Ishikawa (cell line): Measurements from ENCODE around the gene FABP6.

Source experiments
- CEBPB ChIP-seq: IDR thresholded peaks from 2 replicates; pipeline ENCODE4 v1.6.1; 2012
- CREB1 ChIP-seq: IDR thresholded peaks from 2 replicates; pipeline ENCODE4 v1.6.1; 2012; ENCODE audit warnings: low read depth
- EGR1 ChIP-seq: IDR thresholded peaks from 2 replicates; pipeline ENCODE4 v1.6.1; 2012
- EP300 ChIP-seq: IDR thresholded peaks from 2 replicates; pipeline ENCODE4 v1.6.1; 2012; ENCODE audit warnings: borderline replicate concordance
- FOXM1 ChIP-seq: IDR thresholded peaks from 2 replicates; pipeline ENCODE4 v1.6.1; 2012; ENCODE audit warnings: low read depth, borderline replicate concordance
- NFIC ChIP-seq: IDR thresholded peaks from 2 replicates; pipeline ENCODE4 v1.6.1; 2012
- RAD21 ChIP-seq: IDR thresholded peaks from 2 replicates; pipeline ENCODE4 v1.6.1; 2012; ENCODE audit warnings: low read depth
- TAF1 ChIP-seq: IDR thresholded peaks from 2 replicates; pipeline ENCODE4 v1.6.1; 2012; ENCODE audit warnings: low read depth, mild to moderate bottlenecking
- TCF12 ChIP-seq: IDR thresholded peaks from 2 replicates; pipeline ENCODE4 v1.6.1; 2012; ENCODE audit warnings: low read depth
- TEAD4 ChIP-seq: IDR thresholded peaks from 2 replicates; pipeline ENCODE4 v1.6.1; 2012
- YY1 ChIP-seq: IDR thresholded peaks from 2 replicates; pipeline ENCODE4 v1.6.1; 2012; ENCODE audit warnings: low read depth
- ZBTB7A ChIP-seq: IDR thresholded peaks from 2 replicates; pipeline ENCODE4 v1.6.1; 2012; ENCODE audit warnings: low read depth
- TF ChIP-seq, protein P1 (sequence below): IDR thresholded peaks from 2 replicates; pipeline ENCODE4 v1.6.1; 2012; ENCODE audit warnings: low read depth, mild to moderate bottlenecking
- TF ChIP-seq, protein P2 (sequence below): IDR thresholded peaks from 2 replicates; pipeline ENCODE4 v1.6.1; 2012
- TF ChIP-seq, protein P3 (sequence below): IDR thresholded peaks from 2 replicates; pipeline ENCODE4 v1.6.1; 2012

FABP6 gene

DNA sequence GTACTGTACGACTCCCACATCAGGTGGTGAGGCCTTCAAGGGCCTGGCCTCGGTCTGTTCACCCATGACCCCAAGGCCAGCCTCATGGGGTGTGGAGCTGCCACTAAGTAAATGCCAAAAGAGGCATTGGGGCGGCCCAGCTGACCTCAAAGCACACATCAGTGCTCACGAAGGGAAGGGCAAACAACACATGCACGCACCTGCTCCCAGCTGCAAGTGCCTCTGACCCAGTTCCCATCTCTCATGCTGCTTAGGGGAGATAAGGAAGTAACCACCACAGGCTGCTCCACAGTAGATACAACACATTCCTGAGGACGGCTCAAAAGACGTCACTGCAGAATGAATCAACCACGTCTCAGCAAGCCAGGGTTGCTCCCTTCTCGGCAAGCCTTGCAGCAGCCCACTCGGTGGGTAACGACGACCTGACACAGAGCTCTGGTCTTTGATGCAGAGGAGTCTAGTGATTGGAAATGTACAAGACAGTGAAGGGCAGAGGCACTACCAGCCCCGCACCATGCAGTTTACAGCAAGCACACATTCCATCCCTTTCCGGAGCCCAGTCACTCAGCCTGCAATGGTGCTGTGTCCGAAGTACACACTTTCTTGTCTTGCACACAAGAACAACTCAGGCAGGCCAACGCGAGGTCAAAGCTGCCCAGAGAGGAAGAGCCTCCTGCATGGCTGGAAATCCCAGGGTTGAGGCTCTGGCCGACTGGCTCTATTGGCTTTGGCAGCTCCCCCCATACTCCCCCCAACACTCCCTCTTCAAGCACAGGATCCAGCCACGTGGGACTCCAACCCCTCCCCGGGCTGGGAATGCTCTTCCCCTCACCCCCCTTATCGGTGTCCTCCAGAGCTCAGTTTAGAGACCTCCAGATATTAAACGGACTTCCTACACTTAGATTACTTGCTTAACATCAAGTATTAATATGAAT lies 31.8 kb downstream of the FABP6 start:
- no peak for TF ChIP-seq ZBTB7A
- TF ChIP-seq, protein P1, sequence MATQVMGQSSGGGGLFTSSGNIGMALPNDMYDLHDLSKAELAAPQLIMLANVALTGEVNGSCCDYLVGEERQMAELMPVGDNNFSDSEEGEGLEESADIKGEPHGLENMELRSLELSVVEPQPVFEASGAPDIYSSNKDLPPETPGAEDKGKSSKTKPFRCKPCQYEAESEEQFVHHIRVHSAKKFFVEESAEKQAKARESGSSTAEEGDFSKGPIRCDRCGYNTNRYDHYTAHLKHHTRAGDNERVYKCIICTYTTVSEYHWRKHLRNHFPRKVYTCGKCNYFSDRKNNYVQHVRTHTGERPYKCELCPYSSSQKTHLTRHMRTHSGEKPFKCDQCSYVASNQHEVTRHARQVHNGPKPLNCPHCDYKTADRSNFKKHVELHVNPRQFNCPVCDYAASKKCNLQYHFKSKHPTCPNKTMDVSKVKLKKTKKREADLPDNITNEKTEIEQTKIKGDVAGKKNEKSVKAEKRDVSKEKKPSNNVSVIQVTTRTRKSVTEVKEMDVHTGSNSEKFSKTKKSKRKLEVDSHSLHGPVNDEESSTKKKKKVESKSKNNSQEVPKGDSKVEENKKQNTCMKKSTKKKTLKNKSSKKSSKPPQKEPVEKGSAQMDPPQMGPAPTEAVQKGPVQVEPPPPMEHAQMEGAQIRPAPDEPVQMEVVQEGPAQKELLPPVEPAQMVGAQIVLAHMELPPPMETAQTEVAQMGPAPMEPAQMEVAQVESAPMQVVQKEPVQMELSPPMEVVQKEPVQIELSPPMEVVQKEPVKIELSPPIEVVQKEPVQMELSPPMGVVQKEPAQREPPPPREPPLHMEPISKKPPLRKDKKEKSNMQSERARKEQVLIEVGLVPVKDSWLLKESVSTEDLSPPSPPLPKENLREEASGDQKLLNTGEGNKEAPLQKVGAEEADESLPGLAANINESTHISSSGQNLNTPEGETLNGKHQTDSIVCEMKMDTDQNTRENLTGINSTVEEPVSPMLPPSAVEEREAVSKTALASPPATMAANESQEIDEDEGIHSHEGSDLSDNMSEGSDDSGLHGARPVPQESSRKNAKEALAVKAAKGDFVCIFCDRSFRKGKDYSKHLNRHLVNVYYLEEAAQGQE: no peak
- no peak for TF ChIP-seq CREB1
- TF ChIP-seq RAD21: no peak
- TF ChIP-seq TAF1: no peak
- TF ChIP-seq CEBPB: no peak
- no peak for TF ChIP-seq EGR1
- TF ChIP-seq, protein P2, sequence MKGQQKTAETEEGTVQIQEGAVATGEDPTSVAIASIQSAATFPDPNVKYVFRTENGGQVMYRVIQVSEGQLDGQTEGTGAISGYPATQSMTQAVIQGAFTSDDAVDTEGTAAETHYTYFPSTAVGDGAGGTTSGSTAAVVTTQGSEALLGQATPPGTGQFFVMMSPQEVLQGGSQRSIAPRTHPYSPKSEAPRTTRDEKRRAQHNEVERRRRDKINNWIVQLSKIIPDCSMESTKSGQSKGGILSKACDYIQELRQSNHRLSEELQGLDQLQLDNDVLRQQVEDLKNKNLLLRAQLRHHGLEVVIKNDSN: no peak
- TF ChIP-seq TCF12: no peak
- TF ChIP-seq EP300: no peak
- TF ChIP-seq YY1: no peak
- TF ChIP-seq TEAD4: no peak
- TF ChIP-seq, protein P3, sequence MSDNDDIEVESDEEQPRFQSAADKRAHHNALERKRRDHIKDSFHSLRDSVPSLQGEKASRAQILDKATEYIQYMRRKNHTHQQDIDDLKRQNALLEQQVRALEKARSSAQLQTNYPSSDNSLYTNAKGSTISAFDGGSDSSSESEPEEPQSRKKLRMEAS: no peak
- no peak for TF ChIP-seq FOXM1
- TF ChIP-seq NFIC: no peak

DNA sequence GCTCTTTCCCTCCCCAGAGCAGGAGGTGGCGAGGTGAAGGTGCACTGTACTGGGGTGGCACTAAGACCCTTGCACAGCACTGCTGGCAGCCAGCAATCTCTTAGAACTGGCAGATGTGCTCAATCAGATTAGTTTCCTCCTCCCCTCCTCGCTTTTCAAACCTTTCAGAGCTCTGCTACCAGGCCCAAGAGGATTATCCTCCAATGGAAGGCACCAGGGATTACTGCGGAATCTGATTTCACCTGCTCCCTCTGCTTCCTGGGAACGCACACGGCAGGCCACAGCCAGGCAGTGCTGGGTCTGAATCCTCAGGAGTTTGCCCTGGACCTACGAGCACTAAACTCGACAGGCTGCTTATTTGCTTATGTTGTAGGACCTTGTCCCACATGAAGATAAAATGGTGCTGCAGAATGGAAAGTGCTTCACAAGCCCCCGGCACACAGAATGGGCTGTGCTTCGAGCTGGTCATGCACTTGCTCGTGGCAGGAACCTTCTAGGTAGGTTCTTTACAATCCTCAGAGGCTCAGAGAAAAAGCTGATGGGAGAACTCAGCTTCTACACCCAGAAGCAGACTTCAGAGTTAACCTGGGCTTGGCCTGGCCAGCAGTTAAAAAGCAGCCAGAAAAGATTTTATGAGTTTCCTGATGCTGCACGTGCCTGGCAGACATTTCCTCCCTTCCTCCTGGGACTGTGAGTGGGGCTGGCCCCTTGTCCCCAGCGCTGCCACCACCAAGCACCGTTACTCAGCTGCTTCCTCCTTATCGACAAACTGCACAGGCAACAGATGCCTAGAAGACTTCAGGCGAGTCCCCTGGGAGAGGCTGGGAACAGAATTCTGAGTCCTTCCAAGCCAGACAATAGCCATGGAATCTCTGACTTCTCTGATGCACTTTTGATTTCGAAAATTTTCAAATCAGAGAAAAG lies 33.1 kb downstream of the FABP6 start:
- no peak for TF ChIP-seq EGR1
- TF ChIP-seq YY1: no peak
- TF ChIP-seq CREB1: no peak
- no peak for TF ChIP-seq TEAD4
- TF ChIP-seq, protein P2: no peak
- TF ChIP-seq TCF12: no peak
- TF ChIP-seq, protein P1: no peak
- no peak for TF ChIP-seq FOXM1
- TF ChIP-seq, protein P3: no peak
- no peak for TF ChIP-seq CEBPB
- no peak for TF ChIP-seq NFIC
- TF ChIP-seq TAF1: no peak
- TF ChIP-seq ZBTB7A: no peak
- TF ChIP-seq RAD21: no peak
- TF ChIP-seq EP300: no peak

DNA sequence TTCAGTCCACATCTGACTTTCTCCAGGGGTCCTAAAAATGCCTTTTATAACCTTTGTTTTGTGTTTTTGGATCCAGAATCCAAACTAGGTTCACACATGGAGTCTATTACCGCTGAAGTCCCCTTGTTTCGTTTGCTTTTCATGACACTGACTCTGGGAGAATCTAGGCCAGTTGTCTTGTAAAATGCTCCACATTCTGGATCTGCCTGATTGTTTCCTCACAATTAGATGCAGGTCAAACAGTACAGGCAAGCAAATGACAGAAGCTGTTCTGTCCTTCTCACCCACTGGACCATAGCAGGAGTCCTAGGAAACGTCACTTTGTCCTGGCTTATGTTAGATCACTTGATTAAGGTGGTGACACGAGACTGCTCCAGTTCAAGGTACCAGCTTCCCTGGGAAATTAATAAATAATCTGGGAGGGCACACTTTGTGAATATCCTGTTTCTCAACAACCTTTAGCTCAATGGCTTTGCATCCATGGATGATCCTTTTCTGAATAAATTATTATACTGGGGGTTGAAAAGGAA lies 34.1 kb downstream of the FABP6 start:
- no peak for TF ChIP-seq TCF12
- no peak for TF ChIP-seq ZBTB7A
- no peak for TF ChIP-seq TEAD4
- TF ChIP-seq, protein P3: no peak
- TF ChIP-seq CREB1: no peak
- TF ChIP-seq, protein P2: no peak
- TF ChIP-seq NFIC: no peak
- no peak for TF ChIP-seq FOXM1
- no peak for TF ChIP-seq RAD21
- TF ChIP-seq, protein P1: no peak
- no peak for TF ChIP-seq EP300
- no peak for TF ChIP-seq TAF1
- TF ChIP-seq YY1: no peak
- TF ChIP-seq CEBPB: no peak
- TF ChIP-seq EGR1: no peak
